HepG2 (cell line): Measurements from ENCODE around the gene HPCAL4. TPM values are rescaled to one million over a fixed set of nuclear protein-coding genes. Genes with fewer than 3 reads are reported as not detected.

Experiments used
- ATAC-seq: fragments of 200-7000 bp; cut with Tn5 transposase; 3 replicates; pipeline ENCODE4 v1.9.1; 2020; ENCODE audit warnings: mild to moderate bottlenecking, moderate library complexity
- BruUV-seq: library from RNA; stranded (reverse); fragments of 400-500 nt; replicated peaks from 2 replicates; lab custom pipeline; 2021; lab: Mats Ljungman, UMichigan
- CTCF ChIA-PET: fragments of 300-600 bp; formaldehyde crosslinking; extraction: SDS; loops from one replicate; lab custom pipeline; 2021; ENCODE audit warnings: low total read pairs, inconsistent platforms, low intra/inter-chr PET ratio; lab: Yijun Ruan, JAX
- POLR2A ChIA-PET: fragments of 350-600 bp; sonication (Branson Sonifier 250); formaldehyde crosslinking; loops from one replicate; lab custom pipeline; 2020; ENCODE audit warnings: antibody characterized with exemption, inconsistent platforms; lab: Yijun Ruan, JAX
- DNase-seq: peaks from one replicate; pipeline ENCODE4 v3.0.0-alpha.2; 2015; ENCODE audit warnings: low spot score
- FAIRE-seq: peaks from 3 replicates; lab custom pipeline; 2011; peaks lifted over from hg19 to GRCh38; lab: Jason Lieb, UNC
- H2AFZ ChIP-seq: one replicate; pipeline ENCODE4 v1.6.1; 2011; ENCODE audit warnings: low read length, inconsistent platforms
- H3K27ac ChIP-seq: fragments of 300-600 bp; 3 replicates; pipeline ENCODE4 v1.8.0; 2011; ENCODE audit warnings: mixed run types, mild to moderate bottlenecking, mixed read lengths, low read length, inconsistent platforms; ENCODE audit not compliant: insufficient read depth; ENCODE audit errors: extremely low read length
- H3K27me3 ChIP-seq, 2 experiments: fragments of 200-600 bp in 1 of 2; 2 replicates in 1 of 2; 3 replicates in 1 of 2; pipeline versions ENCODE4 v1.6.0 to v1.8.0; 2011; ENCODE audit warnings: low read length in 2 of 2, mild to moderate bottlenecking in 2 of 2, moderate library complexity in 2 of 2, inconsistent platforms in 1 of 2; ENCODE audit not compliant: insufficient read depth in 2 of 2, control insufficient read depth in 1 of 2
- H3K36me3 ChIP-seq, 2 experiments: fragments of 200-600 bp in 1 of 2; replicated peaks in 1 of 2; 2 replicates in 1 of 2; 3 replicates in 1 of 2; pipeline versions ENCODE4 v1.5.1 to v1.8.0; 2011; ENCODE audit warnings: low read length in 2 of 2, inconsistent platforms in 1 of 2; ENCODE audit not compliant: insufficient read depth in 2 of 2, control insufficient read depth in 1 of 2
- H3K4me1 ChIP-seq: 2 replicates; pipeline ENCODE4 v1.5.1; 2012; ENCODE audit warnings: low read length, inconsistent platforms; ENCODE audit not compliant: insufficient read depth
- H3K4me2 ChIP-seq: 2 replicates; pipeline ENCODE4 v1.6.0; 2011; ENCODE audit warnings: low read depth, low read length, inconsistent platforms
- H3K4me3 ChIP-seq, 3 experiments: fragments of 200-600 bp in 1 of 3; sonication (generic), shearing (Covaris generic) in 1 of 3; replicated peaks in 1 of 3; 2 replicates each; pipeline ENCODE4 v1.5.1; 2011 to 2016; ENCODE audit warnings: low read length in 3 of 3, inconsistent platforms in 2 of 3, low read depth in 2 of 3, mild to moderate bottlenecking in 2 of 3, control low read depth in 1 of 3, mixed read lengths in 1 of 3; ENCODE audit not compliant: insufficient read depth in 1 of 3
- H3K79me2 ChIP-seq: one replicate; pipeline ENCODE4 v1.6.1; 2011; ENCODE audit warnings: low read length, inconsistent platforms; ENCODE audit not compliant: insufficient read depth
- H3K9ac ChIP-seq: 2 replicates; pipeline ENCODE4 v1.6.0; 2011; ENCODE audit warnings: mild to moderate bottlenecking, low read depth, low read length, inconsistent platforms; ENCODE audit not compliant: insufficient read depth
- H3K9me3 ChIP-seq: 2 replicates; pipeline ENCODE4 v1.5.1; 2012; ENCODE audit warnings: mild to moderate bottlenecking, low read length
- H4K20me1 ChIP-seq: 2 replicates; pipeline ENCODE4 v1.6.0; 2011; ENCODE audit warnings: inconsistent platforms, mild to moderate bottlenecking, low read length, moderate library complexity; ENCODE audit not compliant: insufficient read depth
- CBX2 ChIP-seq, 2 experiments: fragments of 200-600 bp in 1 of 2; sonication (generic); formaldehyde crosslinking in 1 of 2; IDR thresholded peaks; 2 replicates each; pipeline versions ENCODE4 v1.7.0 to v1.8.1; 2018 to 2022; ENCODE audit warnings: low read depth in 2 of 2, low read length in 1 of 2, mild to moderate bottlenecking in 1 of 2, missing genetic modification reagents in 1 of 2
- GTF2F1 ChIP-seq: fragments of 150-350 bp; IDR thresholded peaks from 2 replicates; pipeline ENCODE4 v1.6.1; 2014; ENCODE audit warnings: low read length
- HNRNPUL1 ChIP-seq: fragments of 200-400 bp; formaldehyde crosslinking; IDR thresholded peaks from 2 replicates; pipeline ENCODE4 v1.6.1; 2017; ENCODE audit warnings: low read depth, mild to moderate bottlenecking, low read length, moderate library complexity
- KAT2B ChIP-seq: fragments of 150-350 bp; IDR thresholded peaks from 2 replicates; pipeline ENCODE4 v1.6.1; 2014; ENCODE audit warnings: low read depth, low read length, borderline replicate concordance
- NBN ChIP-seq: fragments of 450-650 bp; conservative IDR thresholded peaks from 2 replicates; pipeline ENCODE4 v1.6.1; 2017
- PHB2 ChIP-seq: fragments of 450-650 bp; IDR thresholded peaks from 2 replicates; pipeline ENCODE4 v1.6.1; 2018; ENCODE audit not compliant: partially characterized antibody
- RBFOX2 ChIP-seq: fragments of 200-400 bp; formaldehyde crosslinking; IDR thresholded peaks from 2 replicates; pipeline ENCODE4 v1.6.1; 2017; ENCODE audit warnings: low read depth, mild to moderate bottlenecking, low read length
- SOX6 ChIP-seq, 2 experiments: fragments of 450-650 bp in 1 of 2; sonication (generic) in 1 of 2; formaldehyde crosslinking in 1 of 2; IDR thresholded peaks; 2 replicates each; pipeline versions ENCODE4 v1.4.0 to v1.6.1; 2017 to 2020; ENCODE audit warnings: antibody characterized with exemption in 1 of 2, mild to moderate bottlenecking in 1 of 2, missing genetic modification reagents in 1 of 2
- TEAD2 ChIP-seq: sonication (generic); formaldehyde crosslinking; IDR thresholded peaks from 2 replicates; pipeline ENCODE4 v1.9.0; 2021; ENCODE audit warnings: missing genetic modification reagents
- TSC22D2 ChIP-seq: sonication (generic); formaldehyde crosslinking; IDR thresholded peaks from 2 replicates; pipeline ENCODE4 v1.5.1; 2020; ENCODE audit warnings: missing genetic modification reagents, mild to moderate bottlenecking, borderline replicate concordance
- U2AF2 ChIP-seq: fragments of 200-400 bp; formaldehyde crosslinking; IDR thresholded peaks from 2 replicates; pipeline ENCODE4 v1.6.1; 2017; ENCODE audit warnings: low read depth, mild to moderate bottlenecking, low read length
- ZNF569 ChIP-seq: sonication (generic); formaldehyde crosslinking; IDR thresholded peaks from 2 replicates; pipeline ENCODE4 v1.5.0; 2020; ENCODE audit warnings: mild to moderate bottlenecking, missing genetic modification reagents, moderate library complexity, borderline replicate concordance
- ZNF577 ChIP-seq: sonication (generic); formaldehyde crosslinking; IDR thresholded peaks from 2 replicates; pipeline ENCODE4 v1.4.0; 2020; ENCODE audit warnings: mild to moderate bottlenecking, low read depth, missing genetic modification reagents, borderline replicate concordance
- ZNF644 ChIP-seq: IDR thresholded peaks from 2 replicates; pipeline ENCODE4 v1.6.1; 2016; ENCODE audit warnings: low read depth
- WGBS: methylation state at CpG from one replicate; pipeline ENCODE4 v1.1.6; 2017; ENCODE audit warnings: low lambda C conversion rate; 5-methylcytosine and 5-hydroxymethylcytosine counted together
- in situ Hi-C: cut with HindIII; loops from 2 replicates; pipeline ENCODE4 v1.10.0; 2017; ENCODE audit warnings: low pct_unique_long_range_greater_than_20kb; ENCODE audit not compliant: extremely low pct_ligation_motif_present
- intact Hi-C: fragments of 100-400 bp; cut with micrococcal nuclease; formaldehyde crosslinking; loops from one replicate; pipeline ENCODE4 v1.10.0; 2022; ENCODE audit not compliant: unreplicated experiment
- polyA plus RNA-seq, 8 experiments: library from polyadenylated mRNA; depleted of rRNA in 3 of 8; stranded (reverse) in 7 of 8; unstranded in 1 of 8; fragments of >200 nt; fragmentation: Illumina TruSeq in 4 of 8; extraction: Trizol in 4 of 8; gene quantifications; 2 replicates each; pipeline versions ENCODE4 v1.2.1 to v1.2.3, GENCODE V29; 2011 to 2016; ENCODE audit warnings: low read depth in 4 of 8, missing spikeins in 1 of 8, mixed read lengths in 1 of 8; ENCODE audit not compliant: insufficient read depth in 1 of 8
- total RNA-seq, 5 experiments: library from RNA; depleted of rRNA; stranded (reverse); fragments of >200 nt; fragmentation: Illumina TruSeq; extraction: Trizol; gene quantifications; 2 replicates each; pipeline ENCODE4 v1.2.3, GENCODE V29; 2016; ENCODE audit warnings: low read depth in 1 of 5
- TF ChIP-seq, protein P1 (sequence below): sonication (generic); formaldehyde crosslinking; IDR thresholded peaks from 2 replicates; pipeline ENCODE4 v1.5.1; 2020; ENCODE audit warnings: missing genetic modification reagents, mild to moderate bottlenecking, borderline replicate concordance
- TF ChIP-seq, protein P2 (sequence below): sonication (generic); formaldehyde crosslinking; IDR thresholded peaks from 2 replicates; pipeline ENCODE4 v1.5.0; 2020; ENCODE audit warnings: mild to moderate bottlenecking, missing genetic modification reagents
- TF ChIP-seq, protein P3 (sequence below), 2 experiments: sonication (generic) in 1 of 2; formaldehyde crosslinking in 1 of 2; IDR thresholded peaks; 2 replicates each; pipeline versions ENCODE4 v1.4.0 to v1.6.1; 2016 to 2020; ENCODE audit warnings: borderline replicate concordance in 1 of 2, low read depth in 1 of 2, mild to moderate bottlenecking in 1 of 2, missing genetic modification reagents in 1 of 2

HPCAL4 gene
- total and polyA plus RNA-seq, 2 of the 13 experiments (the other 11 are each of a cell fraction or from before 2014, with no cell fraction given) = not detected

DNA sequence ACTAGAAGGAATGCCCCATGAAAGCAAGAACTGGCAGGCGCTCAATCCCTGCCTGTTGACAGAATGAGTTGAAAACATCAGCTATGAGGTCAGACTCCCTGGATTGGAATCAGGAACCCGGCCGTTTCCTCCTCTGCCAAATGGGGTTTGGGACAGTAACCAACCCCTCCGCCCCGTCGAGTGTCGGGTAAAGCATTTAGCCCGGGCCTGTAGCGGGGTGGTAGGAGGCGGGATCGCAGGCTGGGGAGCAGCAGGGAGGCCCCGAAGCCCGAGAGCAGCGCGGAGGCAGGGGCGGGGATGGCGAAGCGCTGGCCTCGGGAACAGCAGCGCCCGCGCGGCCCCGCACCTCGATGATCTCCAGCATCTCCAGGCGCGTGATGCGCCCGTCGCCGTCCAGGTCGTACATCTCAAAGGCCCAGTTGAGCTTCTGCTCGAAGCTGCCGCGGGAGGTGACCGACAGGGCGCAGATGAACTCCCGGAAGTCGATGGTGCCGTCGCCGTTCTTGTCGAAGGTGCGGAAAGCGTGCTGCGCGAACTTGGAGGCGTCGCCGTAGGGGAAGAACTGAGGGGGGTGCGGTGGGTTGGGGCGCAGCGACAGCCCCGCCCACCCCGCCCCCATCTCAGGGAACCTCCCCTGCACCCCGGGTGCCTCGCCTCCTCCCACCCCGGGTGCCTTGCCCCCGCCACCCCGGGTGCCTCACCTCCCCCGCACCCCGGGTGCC is 7.5 kb downstream of the HPCAL4 start:
- Histone ChIP-seq H3K4me1 (no peaks in the 10 kb centered on the region), H3K27ac (no peak overlapping the region), H3K36me3 (no peaks in the 10 kb centered on the region), H3K79me2 (no peaks in the 10 kb centered on the region), H3K4me2 (no peak overlapping the region), H3K9me3 (no peaks in the 10 kb centered on the region), H3K9ac (no peak overlapping the region), H4K20me1 (0 out of 2 replicates have a peak, but pooled peaks cover 2% of the 10 kb centered on the region), H3K4me3 (no peak overlapping the region), H3K27me3 (peaks cover 2 to 54% of the 10 kb centered on the region in 2 experiments), H2AFZ (no peak overlapping the region)
- DNase-seq (no peak), ATAC-seq (no peak), FAIRE-seq (no peak)
- no TSS peak for BruUV-seq
- CTCF ChIA-PET = no interaction called here
- WGBS = 46% methylated on average over 17 of the region's 62 CpGs
- POLR2A ChIA-PET = no interaction called here
- in situ Hi-C loops = no loop called here
- intact Hi-C loops = no loop called here
- TF ChIP-seq, protein P1, sequence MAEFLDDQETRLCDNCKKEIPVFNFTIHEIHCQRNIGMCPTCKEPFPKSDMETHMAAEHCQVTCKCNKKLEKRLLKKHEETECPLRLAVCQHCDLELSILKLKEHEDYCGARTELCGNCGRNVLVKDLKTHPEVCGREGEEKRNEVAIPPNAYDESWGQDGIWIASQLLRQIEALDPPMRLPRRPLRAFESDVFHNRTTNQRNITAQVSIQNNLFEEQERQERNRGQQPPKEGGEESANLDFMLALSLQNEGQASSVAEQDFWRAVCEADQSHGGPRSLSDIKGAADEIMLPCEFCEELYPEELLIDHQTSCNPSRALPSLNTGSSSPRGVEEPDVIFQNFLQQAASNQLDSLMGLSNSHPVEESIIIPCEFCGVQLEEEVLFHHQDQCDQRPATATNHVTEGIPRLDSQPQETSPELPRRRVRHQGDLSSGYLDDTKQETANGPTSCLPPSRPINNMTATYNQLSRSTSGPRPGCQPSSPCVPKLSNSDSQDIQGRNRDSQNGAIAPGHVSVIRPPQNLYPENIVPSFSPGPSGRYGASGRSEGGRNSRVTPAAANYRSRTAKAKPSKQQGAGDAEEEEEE (CRISPR knock-in tag) = no peak
- no peak for TF ChIP-seq GTF2F1
- TF ChIP-seq NBN = no peak
- TF ChIP-seq SOX6 (IDR thresholded peaks at IDR 0.05) = no peak
- no peak for TF ChIP-seq SOX6 (CRISPR knock-in tag; IDR thresholded peaks at IDR 0.05)
- TF ChIP-seq KAT2B = no peak
- TF ChIP-seq U2AF2 = no peak
- TF ChIP-seq CBX2 (IDR thresholded peaks at IDR 0.05; ENCODE audit: low read depth, low read length) = no peak
- no peak for TF ChIP-seq CBX2 (CRISPR knock-in tag; IDR thresholded peaks at IDR 0.05; ENCODE audit: low read depth)
- no peak for TF ChIP-seq RBFOX2
- no peak for TF ChIP-seq PHB2
- no peak for TF ChIP-seq HNRNPUL1
- no peak for TF ChIP-seq ZNF644 (CRISPR knock-in tag)
- no peak for TF ChIP-seq ZNF577 (CRISPR knock-in tag)
- no peak for TF ChIP-seq ZNF569 (CRISPR knock-in tag)
- TF ChIP-seq TEAD2 = no peak
- TF ChIP-seq, protein P2, sequence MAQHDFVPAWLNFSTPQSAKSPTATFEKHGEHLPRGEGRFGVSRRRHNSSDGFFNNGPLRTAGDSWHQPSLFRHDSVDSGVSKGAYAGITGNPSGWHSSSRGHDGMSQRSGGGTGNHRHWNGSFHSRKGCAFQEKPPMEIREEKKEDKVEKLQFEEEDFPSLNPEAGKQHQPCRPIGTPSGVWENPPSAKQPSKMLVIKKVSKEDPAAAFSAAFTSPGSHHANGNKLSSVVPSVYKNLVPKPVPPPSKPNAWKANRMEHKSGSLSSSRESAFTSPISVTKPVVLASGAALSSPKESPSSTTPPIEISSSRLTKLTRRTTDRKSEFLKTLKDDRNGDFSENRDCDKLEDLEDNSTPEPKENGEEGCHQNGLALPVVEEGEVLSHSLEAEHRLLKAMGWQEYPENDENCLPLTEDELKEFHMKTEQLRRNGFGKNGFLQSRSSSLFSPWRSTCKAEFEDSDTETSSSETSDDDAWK (CRISPR knock-in tag) = no peak
- TF ChIP-seq, protein P3, sequence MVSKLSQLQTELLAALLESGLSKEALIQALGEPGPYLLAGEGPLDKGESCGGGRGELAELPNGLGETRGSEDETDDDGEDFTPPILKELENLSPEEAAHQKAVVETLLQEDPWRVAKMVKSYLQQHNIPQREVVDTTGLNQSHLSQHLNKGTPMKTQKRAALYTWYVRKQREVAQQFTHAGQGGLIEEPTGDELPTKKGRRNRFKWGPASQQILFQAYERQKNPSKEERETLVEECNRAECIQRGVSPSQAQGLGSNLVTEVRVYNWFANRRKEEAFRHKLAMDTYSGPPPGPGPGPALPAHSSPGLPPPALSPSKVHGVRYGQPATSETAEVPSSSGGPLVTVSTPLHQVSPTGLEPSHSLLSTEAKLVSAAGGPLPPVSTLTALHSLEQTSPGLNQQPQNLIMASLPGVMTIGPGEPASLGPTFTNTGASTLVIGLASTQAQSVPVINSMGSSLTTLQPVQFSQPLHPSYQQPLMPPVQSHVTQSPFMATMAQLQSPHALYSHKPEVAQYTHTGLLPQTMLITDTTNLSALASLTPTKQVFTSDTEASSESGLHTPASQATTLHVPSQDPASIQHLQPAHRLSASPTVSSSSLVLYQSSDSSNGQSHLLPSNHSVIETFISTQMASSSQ (IDR thresholded peaks at IDR 0.05; ENCODE audit: low read depth) = no peak
- TF ChIP-seq, protein P3 (CRISPR knock-in tag; IDR thresholded peaks at IDR 0.05; ENCODE audit: borderline replicate concordance) = no peak
- TF ChIP-seq TSC22D2 (CRISPR knock-in tag) = no peak
